Ovary (tissue), 3 donors: ENCODE data around the gene CAPZB.

Experiments
- CTCF ChIP-seq, 3 donors: fragments of 450-650 bp in 2 of 3; fragments of 200-600 bp in 1 of 3; IDR thresholded peaks; one replicate each; pipeline versions ENCODE4 v1.5.1 to v1.8.0; 2016 to 2022; ENCODE audit warnings: antibody characterized with exemption in 3 of 3, mild to moderate bottlenecking in 1 of 3
- EP300 ChIP-seq: sonication (generic); formaldehyde crosslinking; IDR thresholded peaks from one replicate; pipeline ENCODE4 v1.6.1; 2017; ENCODE audit warnings: antibody characterized with exemption
- POLR2A ChIP-seq: fragments of 450-650 bp; IDR thresholded peaks from one replicate; pipeline ENCODE4 v1.6.1; 2017; ENCODE audit warnings: antibody characterized with exemption, mild to moderate bottlenecking, moderate library complexity
- donor health status: DM: no; HTN: no; CAD: no.

- no peak for TF ChIP-seq CTCF (IDR thresholded peaks at IDR 0.05)
- TF ChIP-seq EP300: no peak
- TF ChIP-seq POLR2A: no peak
Measured at GRCh38 chr1:19360016-19360415, 125.3 kb downstream of the CAPZB start.
